ENCODE measurements around the gene RAB21.
"Not testable (repeated sequence)": the region's sequence is repeated elsewhere in the genome, so short reads cannot be mapped to it uniquely, and the experiment has no call there.

The RAB21 gene

DNA sequence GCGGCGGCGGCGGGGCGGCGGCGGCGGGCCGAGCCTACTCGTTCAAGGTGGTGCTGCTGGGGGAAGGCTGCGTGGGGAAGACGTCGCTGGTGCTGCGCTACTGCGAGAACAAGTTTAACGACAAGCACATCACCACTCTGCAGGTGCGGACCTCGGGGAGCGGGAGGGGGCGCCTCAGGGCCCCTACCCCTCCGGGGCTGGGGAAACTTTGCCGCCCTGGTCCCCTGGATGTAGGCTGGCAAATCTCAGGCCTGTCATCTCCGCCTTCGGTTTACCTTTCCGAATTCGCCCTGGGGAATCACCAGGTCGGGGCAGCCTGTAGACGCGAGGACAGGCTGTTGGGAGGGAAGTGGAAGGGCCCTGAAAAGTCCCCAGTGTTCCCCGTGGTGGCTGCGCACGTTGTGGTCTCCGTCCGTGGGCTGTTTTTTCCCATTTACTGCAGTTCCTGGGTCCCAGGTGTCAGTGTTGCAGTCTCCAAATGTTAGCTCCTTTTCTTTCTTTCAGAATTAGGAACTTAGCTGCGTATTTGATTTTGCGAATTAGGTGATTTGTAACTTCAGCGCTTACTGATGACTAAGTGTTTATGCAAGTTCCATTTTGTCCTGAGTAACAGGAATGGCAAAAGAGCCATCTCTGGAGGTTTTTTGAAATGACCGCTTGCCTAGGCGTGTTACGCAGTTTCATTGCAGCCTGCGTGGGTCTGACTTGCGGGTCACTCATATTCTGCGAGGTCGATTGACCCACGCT is 656 bp downstream of the RAB21 start:
- DNase-seq = peak; percentile 65

- DNase-seq = no peak
These were observed 1.5 kb downstream of the RAB21 start for GRCh38 chr12:71756054-71756690.

GRCh38 chr12:71759941-71760340 is 5.3 kb downstream of the RAB21 start:
- DNase-seq = no peak

- DNase-seq = no peak
These were observed 5.8 kb downstream of the RAB21 start for GRCh38 chr12:71760471-71760870.

DNA sequence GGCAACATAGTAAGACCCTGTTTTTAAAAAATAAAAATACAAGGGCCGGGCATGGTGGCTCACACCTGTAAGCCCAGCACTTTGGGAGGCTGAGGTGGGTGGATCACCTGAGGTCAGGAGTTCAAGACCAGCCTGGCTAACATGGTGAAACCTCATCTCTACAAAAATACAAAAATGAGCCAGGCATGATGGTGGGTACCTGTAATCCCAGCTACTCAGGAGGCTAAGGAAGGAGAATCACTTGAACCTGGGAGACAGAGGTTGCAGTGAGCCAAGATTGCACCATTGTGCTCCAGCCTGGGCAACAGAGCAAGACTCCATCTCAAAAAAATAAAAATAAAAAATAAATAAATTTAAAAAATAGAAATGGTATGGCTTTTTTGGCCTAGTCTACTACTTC is 6.7 kb downstream of the RAB21 start:
- not testable (repeated sequence) for DNase-seq

- no peak for DNase-seq
These were observed 9.2 kb downstream of the RAB21 start for GRCh38 chr12:71763677-71764379.

DNA sequence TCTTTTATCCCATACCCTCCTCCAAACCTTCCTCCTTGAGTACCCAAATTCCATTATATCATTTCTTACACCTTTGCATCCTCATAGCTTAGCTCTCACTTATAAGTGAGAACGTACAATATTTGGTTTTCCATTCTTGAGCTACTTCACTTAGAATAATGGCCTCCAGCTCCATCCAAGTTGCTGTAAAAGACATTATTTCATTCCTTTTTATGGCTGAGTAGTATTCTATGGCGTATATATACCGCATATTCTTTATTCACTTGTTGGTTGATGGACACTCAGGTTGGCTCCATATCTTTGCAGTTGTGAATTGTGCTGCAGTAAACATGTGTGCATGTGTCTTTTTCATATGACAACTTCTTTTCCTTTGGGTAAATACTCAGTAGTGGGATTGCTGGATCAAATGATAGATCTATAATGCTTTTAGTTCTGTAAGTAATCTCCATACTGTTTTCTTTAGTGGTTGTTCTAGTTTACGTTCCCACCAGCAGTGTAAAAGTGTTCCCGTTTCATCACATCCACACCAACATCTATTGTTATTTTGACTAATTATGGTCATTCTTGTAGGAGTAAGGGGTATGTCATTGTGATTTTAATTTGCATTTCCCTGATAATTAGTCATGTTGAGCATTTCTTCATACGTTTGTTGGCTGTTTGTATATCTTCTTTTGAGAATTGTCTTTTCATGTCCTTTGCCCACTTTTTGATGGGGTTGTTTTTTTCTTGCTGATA is 10.1 kb downstream of the RAB21 start:
- DNase-seq = no peak

DNA sequence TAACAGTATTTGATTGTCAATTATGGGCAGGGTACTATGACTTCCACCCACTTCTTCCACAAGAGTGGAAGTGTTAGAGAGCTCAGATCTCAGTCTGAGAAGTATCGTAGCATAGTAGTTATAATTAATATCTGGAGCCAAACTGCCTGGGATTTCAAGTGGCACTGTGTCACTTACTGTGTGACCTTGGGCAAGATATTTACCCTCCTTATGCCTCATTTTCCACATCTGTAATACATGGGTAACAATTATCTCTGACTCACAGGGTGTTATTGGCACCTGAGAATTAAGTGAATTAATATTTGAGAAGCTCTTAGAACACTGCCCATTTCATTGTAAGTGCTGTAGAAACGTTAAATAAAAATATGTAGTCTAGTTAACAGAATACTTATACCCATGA is 11.5 kb downstream of the RAB21 start:
- no peak for DNase-seq

- DNase-seq = no peak
These were observed 12.5 kb downstream of the RAB21 start for GRCh38 chr12:71767183-71767582.

DNA sequence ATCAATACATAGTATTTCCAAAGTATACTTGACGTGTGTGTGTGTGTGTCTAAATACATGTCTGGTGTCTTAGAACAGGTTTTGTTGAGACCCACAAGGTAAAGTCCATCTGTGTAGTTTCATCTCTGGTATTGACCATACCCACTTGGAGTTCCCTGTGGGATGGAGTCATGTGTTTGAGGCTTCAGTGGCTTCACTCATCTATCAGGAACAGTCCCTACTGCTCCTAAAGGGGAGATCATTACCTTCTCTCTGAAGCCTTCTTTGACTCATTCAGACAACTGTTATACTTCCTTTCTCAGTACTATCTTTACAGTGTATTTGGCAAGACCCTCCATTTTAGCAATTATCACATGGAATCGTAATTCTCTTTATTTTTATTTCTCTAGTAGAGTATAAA is 14.2 kb downstream of the RAB21 start:
- DNase-seq = no peak

GRCh38 chr12:71771069-71771468 is 16.4 kb downstream of the RAB21 start:
- no peak for DNase-seq

- DNase-seq = no peak
These were observed 18.1 kb downstream of the RAB21 start for GRCh38 chr12:71772735-71773134.

DNA sequence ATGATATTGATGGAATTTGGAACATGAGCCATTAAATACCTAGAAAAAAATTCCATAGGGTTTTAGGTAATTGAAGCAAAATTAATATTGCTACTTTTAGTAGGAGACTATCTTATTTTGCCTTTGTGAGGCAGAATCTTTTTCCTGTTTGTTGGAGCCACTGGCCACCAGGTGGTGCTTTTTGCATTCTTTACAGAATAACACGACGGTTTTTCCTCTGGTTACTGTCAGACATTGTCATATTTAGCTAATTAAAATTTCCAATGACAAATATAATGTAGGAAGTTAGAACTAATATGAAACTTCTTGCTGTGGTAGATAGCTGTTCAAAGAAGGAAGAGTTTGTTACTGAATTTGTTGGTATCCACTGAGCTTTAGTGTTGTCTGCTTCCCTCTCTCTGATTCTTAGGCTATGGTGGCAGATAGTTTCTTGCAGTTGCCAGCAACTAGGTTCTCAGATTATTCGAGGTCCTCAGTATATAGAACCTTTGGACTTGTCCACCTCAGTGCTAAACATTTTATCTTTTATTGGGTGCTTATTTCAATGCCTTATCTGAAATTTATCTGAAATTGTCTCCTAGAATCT is 25.7 kb downstream of the RAB21 start:
- DNase-seq = peak; percentile 38

DNA sequence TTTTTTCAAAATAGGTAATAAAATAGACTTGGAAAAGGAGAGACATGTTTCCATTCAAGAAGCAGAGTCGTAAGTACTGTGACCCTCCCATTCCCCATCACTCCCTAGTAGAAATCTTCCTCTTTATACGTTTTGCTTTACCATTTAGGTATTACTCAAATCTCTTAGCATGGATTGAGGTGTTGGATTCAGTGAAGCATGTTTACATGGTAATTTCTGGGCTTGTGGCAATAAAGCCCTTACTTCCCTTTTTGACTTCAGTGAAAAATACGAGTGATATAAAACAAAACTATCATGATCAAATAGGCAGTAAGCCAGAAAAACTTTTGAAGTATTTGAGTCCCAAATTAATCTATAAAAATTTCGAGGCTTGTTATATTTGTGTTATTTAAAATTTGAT is 27.4 kb downstream of the RAB21 start:
- no peak for DNase-seq

- DNase-seq = no peak
These were observed 32.2 kb downstream of the RAB21 start for GRCh38 chr12:71786829-71787228.

GRCh38 chr12:71787580-71787979 is 32.9 kb downstream of the RAB21 start:
- DNase-seq = no peak

GRCh38 chr12:71790331-71790730 is 35.7 kb downstream of the RAB21 start:
- DNase-seq = no peak

DNA sequence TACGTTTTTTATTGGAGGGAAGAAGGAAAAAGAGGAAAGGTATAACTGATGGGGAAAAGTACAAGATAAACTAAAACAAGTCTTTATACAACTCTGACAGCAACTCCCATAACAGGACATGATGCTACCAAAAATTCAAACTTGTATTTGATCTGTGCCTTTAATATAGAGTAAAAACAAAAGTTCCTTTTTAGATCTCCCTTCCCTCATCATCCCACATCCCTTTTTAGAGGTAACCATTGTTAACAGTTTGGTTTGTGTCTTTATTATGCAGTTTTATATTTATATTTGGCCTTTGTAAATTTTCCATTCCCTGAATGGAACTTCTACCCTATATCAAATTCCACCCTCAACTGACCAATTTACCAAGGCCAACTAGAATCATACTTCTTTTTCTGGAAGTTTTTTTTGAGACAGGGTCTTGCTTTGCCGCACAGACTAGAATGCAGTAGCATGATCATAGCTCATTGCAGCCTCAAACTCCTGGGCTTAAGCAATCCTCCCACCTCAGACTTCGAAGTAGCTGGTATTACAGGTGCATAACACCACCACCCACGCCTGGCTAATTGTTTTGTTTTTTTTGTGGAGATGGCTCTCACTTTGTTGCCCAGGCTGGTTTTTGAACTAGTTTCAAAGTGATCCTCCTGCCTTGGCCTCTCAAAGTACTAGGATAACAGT is 36.9 kb downstream of the RAB21 start:
- no peak for DNase-seq

DNA sequence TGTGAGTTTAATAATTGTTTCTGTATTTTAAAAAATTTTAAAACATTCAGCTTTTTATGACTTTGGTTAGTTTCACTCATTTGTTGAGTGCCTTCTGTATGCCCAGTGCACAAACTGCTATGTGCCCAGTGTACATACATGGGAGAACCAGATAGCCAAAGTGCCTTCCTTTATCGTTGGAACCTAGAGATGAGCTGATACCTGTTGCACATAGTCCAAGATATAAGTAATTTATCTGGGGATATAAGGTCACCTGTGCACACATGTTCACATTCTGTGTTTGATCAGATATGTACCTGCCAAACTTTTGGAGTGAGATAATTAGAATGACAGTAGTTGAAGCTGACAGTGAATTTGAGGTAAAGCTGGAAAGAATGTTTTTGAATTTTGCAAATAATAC is 37.9 kb downstream of the RAB21 start:
- no peak for DNase-seq

- no peak for DNase-seq
These were observed 41.2 kb downstream of the RAB21 start for GRCh38 chr12:71795901-71796300.

DNA sequence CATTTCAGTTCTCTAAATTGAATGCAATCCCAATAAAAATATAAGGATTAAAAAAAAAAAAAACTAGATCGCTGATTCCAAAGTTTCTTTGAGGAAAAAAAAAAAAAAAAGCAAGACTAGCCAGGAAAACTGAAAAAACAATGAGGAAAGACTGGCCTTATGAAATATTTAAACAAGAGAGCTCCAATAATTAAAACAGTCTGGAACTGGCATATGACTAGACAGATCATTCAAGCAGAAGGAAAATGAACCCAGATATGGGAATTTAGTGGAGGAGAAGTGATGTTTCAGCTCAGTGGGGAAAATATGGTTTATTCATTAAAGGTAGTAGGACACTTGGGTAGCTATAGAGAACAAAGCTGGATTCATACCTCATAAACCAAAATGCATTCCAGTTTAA is 42.9 kb downstream of the RAB21 start:
- DNase-seq = no peak

GRCh38 chr12:71799106-71799505 is 44.4 kb downstream of the RAB21 start:
- no peak for DNase-seq
